ENCODE data around the gene THSD7A. TPM values are rescaled to one million over a fixed set of nuclear protein-coding genes. Genes with fewer than 3 reads are reported as not detected.

The THSD7A gene
- total RNA-seq, 4 donors from 2014 or later: 0.30 to 2.6 (median 1.4) TPM

GRCh38 chr7:11373546-11374142 is 458.4 kb downstream of the THSD7A start:
- TF ChIP-seq POLR2A (IDR thresholded peaks at IDR 0.05): no peak
- TF ChIP-seq, protein P1, sequence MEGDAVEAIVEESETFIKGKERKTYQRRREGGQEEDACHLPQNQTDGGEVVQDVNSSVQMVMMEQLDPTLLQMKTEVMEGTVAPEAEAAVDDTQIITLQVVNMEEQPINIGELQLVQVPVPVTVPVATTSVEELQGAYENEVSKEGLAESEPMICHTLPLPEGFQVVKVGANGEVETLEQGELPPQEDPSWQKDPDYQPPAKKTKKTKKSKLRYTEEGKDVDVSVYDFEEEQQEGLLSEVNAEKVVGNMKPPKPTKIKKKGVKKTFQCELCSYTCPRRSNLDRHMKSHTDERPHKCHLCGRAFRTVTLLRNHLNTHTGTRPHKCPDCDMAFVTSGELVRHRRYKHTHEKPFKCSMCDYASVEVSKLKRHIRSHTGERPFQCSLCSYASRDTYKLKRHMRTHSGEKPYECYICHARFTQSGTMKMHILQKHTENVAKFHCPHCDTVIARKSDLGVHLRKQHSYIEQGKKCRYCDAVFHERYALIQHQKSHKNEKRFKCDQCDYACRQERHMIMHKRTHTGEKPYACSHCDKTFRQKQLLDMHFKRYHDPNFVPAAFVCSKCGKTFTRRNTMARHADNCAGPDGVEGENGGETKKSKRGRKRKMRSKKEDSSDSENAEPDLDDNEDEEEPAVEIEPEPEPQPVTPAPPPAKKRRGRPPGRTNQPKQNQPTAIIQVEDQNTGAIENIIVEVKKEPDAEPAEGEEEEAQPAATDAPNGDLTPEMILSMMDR (IDR thresholded peaks at IDR 0.05): no peak
- 72 to 75% methylated on average over 2 of the region's 2 CpGs for WGBS, 2 donors
- H3K4me3 ChIP-seq (ENCODE audit: low read depth, poor library complexity, severe bottlenecking): no peak overlapping the region
- DNase-seq (ENCODE audit: low spot score in 2 of 2): no peak
- intact Hi-C loops (cut with DNase I; ENCODE audit: low total_unique reads): no loop called here

- no peak for DNase-seq (ENCODE audit: low spot score in 2 of 2)
- TF ChIP-seq POLR2A (IDR thresholded peaks at IDR 0.05): no peak
- TF ChIP-seq, protein P1 (IDR thresholded peaks at IDR 0.05): no peak
- intact Hi-C loops (cut with DNase I; ENCODE audit: low total_unique reads): no loop called here
- WGBS, 2 donors: 89 to 91% methylated on average over 1 of the region's 1 CpG
- no peak overlapping the region for H3K4me3 ChIP-seq (ENCODE audit: low read depth, poor library complexity, severe bottlenecking)
These were observed 462.3 kb downstream of the THSD7A start for GRCh38 chr7:11369696-11370095.

DNA sequence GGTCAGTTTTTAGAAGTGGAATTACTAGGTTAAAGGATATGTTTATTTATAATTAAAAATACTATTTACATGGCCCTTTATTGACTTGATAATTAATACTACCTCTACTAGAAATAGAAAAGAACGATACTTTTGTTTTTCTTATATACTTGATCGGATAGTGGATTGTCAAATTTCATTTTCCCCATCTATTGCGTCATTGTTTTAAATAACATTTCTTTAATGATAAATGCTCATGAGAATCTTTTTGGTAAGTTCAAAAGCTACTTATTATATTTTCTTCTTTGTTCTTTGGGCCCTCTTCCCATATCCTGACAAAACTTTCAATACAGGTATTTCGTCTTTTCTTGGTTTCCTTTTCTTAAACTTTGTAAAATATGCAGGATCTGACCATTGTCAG is 465.9 kb downstream of the THSD7A start:
- intact Hi-C loops (cut with DNase I; ENCODE audit: low total_unique reads): no loop called here
- 88 to 93% methylated on average over 4 of the region's 4 CpGs for WGBS, 2 donors
- DNase-seq (ENCODE audit: low spot score in 2 of 2): no peak
- no peak overlapping the region for H3K4me3 ChIP-seq (ENCODE audit: low read depth, poor library complexity, severe bottlenecking)
- TF ChIP-seq POLR2A (IDR thresholded peaks at IDR 0.05): no peak
- TF ChIP-seq, protein P1 (IDR thresholded peaks at IDR 0.05): no peak

DNA sequence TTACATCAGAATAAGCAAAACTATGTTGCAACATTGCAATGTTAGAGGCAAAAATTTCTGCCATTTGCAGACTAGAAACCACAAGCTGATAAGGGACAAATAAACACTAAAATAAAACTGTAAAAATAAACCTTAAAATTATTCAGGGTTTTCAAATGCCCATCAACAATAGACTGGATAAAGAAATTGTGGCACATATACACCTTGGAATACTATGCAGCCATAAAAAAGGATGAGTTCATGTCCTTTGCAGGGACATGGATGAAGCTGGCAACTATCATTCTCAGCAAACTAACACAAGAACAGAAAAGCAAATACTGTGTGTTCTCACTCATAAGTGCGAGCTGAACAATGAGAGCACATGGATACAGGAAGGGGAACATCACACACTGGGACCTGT is 473.4 kb downstream of the THSD7A start:
- no peak overlapping the region for H3K4me3 ChIP-seq (ENCODE audit: low read depth, poor library complexity, severe bottlenecking)
- DNase-seq (ENCODE audit: low spot score in 2 of 2): no peak
- TF ChIP-seq, protein P1 (IDR thresholded peaks at IDR 0.05): no peak
- no peak for TF ChIP-seq POLR2A (IDR thresholded peaks at IDR 0.05)
- intact Hi-C loops (cut with DNase I; ENCODE audit: low total_unique reads): no loop called here
- WGBS, 2 donors: 90 to 100% methylated on average over 1 of the region's 1 CpG

DNA sequence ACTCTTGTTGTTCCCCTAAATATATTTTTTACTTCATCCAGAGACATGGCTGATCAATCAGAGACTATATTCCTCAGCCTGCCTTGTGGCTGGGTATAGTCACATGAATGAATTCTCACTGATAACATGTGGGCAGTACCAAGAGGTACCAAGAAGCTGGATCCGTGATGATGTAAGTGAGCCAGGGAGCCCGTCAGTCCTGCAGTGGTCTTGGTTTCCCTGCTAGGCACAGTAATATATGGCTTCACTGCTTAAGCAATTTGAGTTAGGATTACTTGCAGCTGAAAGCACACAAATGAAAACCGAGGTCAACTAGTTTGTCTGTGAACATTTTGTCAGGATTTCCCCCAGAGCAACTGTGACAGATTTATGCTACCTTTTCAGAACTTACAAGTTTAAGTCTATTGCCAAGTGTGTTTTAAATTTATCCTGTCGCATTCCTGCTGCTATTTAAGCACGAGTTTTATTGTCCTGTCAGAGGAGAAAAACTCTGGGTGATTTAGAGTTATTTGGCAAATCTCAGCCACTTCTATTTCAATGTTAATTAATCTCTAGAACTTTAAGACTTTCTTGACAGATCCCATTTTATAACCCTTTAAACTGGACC is 476.5 kb downstream of the THSD7A start:
- no peak overlapping the region for H3K4me3 ChIP-seq (ENCODE audit: low read depth, poor library complexity, severe bottlenecking)
- intact Hi-C loops (cut with DNase I; ENCODE audit: low total_unique reads): no loop called here
- TF ChIP-seq, protein P1 (IDR thresholded peaks at IDR 0.05): no peak
- no peak for TF ChIP-seq POLR2A (IDR thresholded peaks at IDR 0.05)
- 20 to 25% methylated on average over 5 of the region's 5 CpGs for WGBS, 2 donors
- DNase-seq (ENCODE audit: low spot score in 2 of 2): no peak

DNA sequence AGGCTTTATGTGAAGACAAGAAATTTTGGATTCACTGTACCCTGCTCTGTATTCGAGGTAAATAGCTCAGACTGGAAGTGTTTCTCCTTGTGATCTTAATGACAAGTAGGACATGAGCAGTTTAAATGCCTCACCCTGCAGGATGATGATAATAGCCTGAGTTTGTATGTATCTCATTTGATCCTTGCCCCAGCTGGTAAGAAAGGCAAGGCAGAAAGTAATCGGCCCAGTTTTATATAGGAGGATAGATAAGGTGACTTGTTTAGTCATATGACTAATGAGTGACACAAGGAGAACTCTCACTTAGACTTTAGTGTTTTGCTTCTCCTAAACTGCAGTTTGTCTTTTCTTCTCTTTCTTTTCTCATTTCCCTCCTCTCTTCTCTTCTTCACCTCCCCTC is 485.7 kb downstream of the THSD7A start:
- DNase-seq (ENCODE audit: low spot score in 2 of 2): no peak
- intact Hi-C loops (cut with DNase I; ENCODE audit: low total_unique reads): no loop called here
- H3K4me3 ChIP-seq (ENCODE audit: low read depth, poor library complexity, severe bottlenecking): no peak overlapping the region
- no peak for TF ChIP-seq POLR2A (IDR thresholded peaks at IDR 0.05)
- TF ChIP-seq, protein P1 (IDR thresholded peaks at IDR 0.05): no peak
- WGBS, 2 donors: 58 to 64% methylated on average over 2 of the region's 2 CpGs

All from lower leg skin (tissue), 4 donors.